Astrocyte (in vitro differentiated cells and primary cell): ENCODE results near the gene TCAF1. TPM values are rescaled to one million over a fixed set of nuclear protein-coding genes. Genes with fewer than 3 reads are reported as not detected.

Source experiments
- DNase-seq: peaks from one replicate; pipeline ENCODE4 v3.0.0-alpha.2; 2010; ENCODE audit warnings: low read depth
- FAIRE-seq: peaks from 2 replicates; lab custom pipeline; 2011; peaks lifted over from hg19 to GRCh38; lab: Jason Lieb, UNC
- H2AFZ ChIP-seq: 2 replicates; pipeline ENCODE4 v1.6.0; 2012; ENCODE audit warnings: low read depth, low read length, inconsistent platforms
- H3K27ac ChIP-seq: 2 replicates; pipeline ENCODE4 v1.5.1; 2011; ENCODE audit warnings: low read depth, low read length, inconsistent platforms
- H3K27me3 ChIP-seq: 2 replicates; pipeline ENCODE4 v1.6.0; 2011; ENCODE audit warnings: low read length, inconsistent platforms; ENCODE audit not compliant: insufficient read depth
- H3K36me3 ChIP-seq: 2 replicates; pipeline ENCODE4 v1.5.1; 2011; ENCODE audit warnings: low read length, inconsistent platforms; ENCODE audit not compliant: insufficient read depth
- H3K4me1 ChIP-seq: 2 replicates; pipeline ENCODE4 v1.5.1; 2011; ENCODE audit warnings: low read length, inconsistent platforms; ENCODE audit not compliant: insufficient read depth
- H3K4me2 ChIP-seq: 2 replicates; pipeline ENCODE4 v1.6.0; 2012; ENCODE audit warnings: low read length, inconsistent platforms
- H3K4me3 ChIP-seq: 2 replicates; pipeline ENCODE4 v1.5.1; 2011; ENCODE audit warnings: low read depth, mild to moderate bottlenecking, low read length, inconsistent platforms; ENCODE audit not compliant: insufficient read depth
- H3K79me2 ChIP-seq: 2 replicates; pipeline ENCODE4 v1.6.0; 2012; ENCODE audit warnings: mild to moderate bottlenecking, low read length, inconsistent platforms; ENCODE audit not compliant: insufficient read depth
- H3K9ac ChIP-seq: 2 replicates; pipeline ENCODE4 v1.6.0; 2012; ENCODE audit warnings: mild to moderate bottlenecking, low read length, inconsistent platforms
- H3K9me3 ChIP-seq: 2 replicates; pipeline ENCODE4 v1.5.1; 2012; ENCODE audit warnings: low read depth, mild to moderate bottlenecking, low read length, inconsistent platforms; ENCODE audit not compliant: insufficient read depth
- H4K20me1 ChIP-seq: 2 replicates; pipeline ENCODE4 v1.6.0; 2012; ENCODE audit warnings: low read length, inconsistent platforms; ENCODE audit not compliant: insufficient read depth
- H3K27ac Mint-ChIP-seq: one replicate; pipeline ENCODE4 v1.8.0; 2021; ENCODE audit warnings: mild to moderate bottlenecking, mixed read lengths; ENCODE audit not compliant: unreplicated experiment
- H3K27me3 Mint-ChIP-seq: one replicate; pipeline ENCODE4 v1.8.0; 2021; ENCODE audit warnings: low read depth, mixed read lengths; ENCODE audit not compliant: unreplicated experiment
- H3K36me3 Mint-ChIP-seq: one replicate; pipeline ENCODE4 v1.8.0; 2021; ENCODE audit warnings: low read depth, mixed read lengths; ENCODE audit not compliant: unreplicated experiment
- H3K4me1 Mint-ChIP-seq: one replicate; pipeline ENCODE4 v1.8.0; 2021; ENCODE audit warnings: low read depth, mixed read lengths; ENCODE audit not compliant: unreplicated experiment
- H3K4me3 Mint-ChIP-seq: one replicate; pipeline ENCODE4 v1.8.0; 2021; ENCODE audit warnings: mild to moderate bottlenecking, moderate library complexity, mixed read lengths; ENCODE audit not compliant: unreplicated experiment
- H3K9me3 Mint-ChIP-seq: one replicate; pipeline ENCODE4 v1.8.0; 2021; ENCODE audit warnings: mild to moderate bottlenecking, mixed read lengths; ENCODE audit not compliant: unreplicated experiment
- CTCF ChIP-seq: IDR thresholded peaks from 2 replicates; pipeline ENCODE4 v1.5.1; 2011; ENCODE audit warnings: low read depth, mild to moderate bottlenecking, inconsistent platforms, low read length, moderate library complexity; ENCODE audit not compliant: insufficient read depth
- EZH2 ChIP-seq: IDR thresholded peaks from 2 replicates; pipeline ENCODE4 v1.6.1; 2012; ENCODE audit warnings: mild to moderate bottlenecking, low read length, inconsistent platforms; ENCODE audit not compliant: insufficient read depth
- total RNA-seq: library from RNA; stranded (reverse); gene quantifications from 2 replicates; pipeline ENCODE4 v1.2.1, GENCODE V29; 2021

TCAF1 gene
- total RNA-seq, 1 donor from 2014 or later: 90.8 TPM

GRCh38 chr7:143850682-143851081 is 51.3 kb downstream of the TCAF1 start:
- H3K4me1 ChIP-seq: no peaks in the 10 kb centered on the region
- Mint-ChIP-seq H3K36me3 (no peaks in the 10 kb centered on the region), H3K9me3 (no peaks in the 10 kb centered on the region), H3K4me1 (no peaks in the 10 kb centered on the region), H3K27ac (no peak overlapping the region), H3K4me3 (no peak overlapping the region), H3K27me3 (no peaks in the 10 kb centered on the region)
- H3K9ac ChIP-seq: no peak overlapping the region
- H3K27ac ChIP-seq: no peak overlapping the region
- H4K20me1 ChIP-seq: no peaks in the 10 kb centered on the region
- H3K79me2 ChIP-seq: no peaks in the 10 kb centered on the region
- H3K27me3 ChIP-seq: no peaks in the 10 kb centered on the region
- FAIRE-seq: no peak
- no peaks in the 10 kb centered on the region for H3K36me3 ChIP-seq
- no peak overlapping the region for H3K4me2 ChIP-seq
- DNase-seq: no peak
- H2AFZ ChIP-seq: no peak overlapping the region
- no peaks in the 10 kb centered on the region for H3K9me3 ChIP-seq
- no peak overlapping the region for H3K4me3 ChIP-seq
- no peak for TF ChIP-seq CTCF
- no peak for TF ChIP-seq EZH2

GRCh38 chr7:143849785-143850479 is 52.0 kb downstream of the TCAF1 start:
- Histone ChIP-seq H3K27me3 (no peaks in the 10 kb centered on the region), H3K4me2 (no peak overlapping the region), H2AFZ (no peak overlapping the region), H4K20me1 (no peaks in the 10 kb centered on the region), H3K4me3 (no peak overlapping the region), H3K36me3 (no peaks in the 10 kb centered on the region), H3K9ac (no peak overlapping the region), H3K27ac (no peak overlapping the region), H3K79me2 (no peaks in the 10 kb centered on the region), H3K9me3 (no peaks in the 10 kb centered on the region), H3K4me1 (no peaks in the 10 kb centered on the region)
- H3K4me3 Mint-ChIP-seq: no peak overlapping the region
- no peaks in the 10 kb centered on the region for H3K9me3 Mint-ChIP-seq
- FAIRE-seq (no peak), DNase-seq (no peak)
- H3K4me1 Mint-ChIP-seq: no peaks in the 10 kb centered on the region
- H3K27me3 Mint-ChIP-seq: no peaks in the 10 kb centered on the region
- TF ChIP-seq CTCF: no peak
- TF ChIP-seq EZH2: no peak
- H3K27ac Mint-ChIP-seq: no peak overlapping the region
- H3K36me3 Mint-ChIP-seq: no peaks in the 10 kb centered on the region

DNA sequence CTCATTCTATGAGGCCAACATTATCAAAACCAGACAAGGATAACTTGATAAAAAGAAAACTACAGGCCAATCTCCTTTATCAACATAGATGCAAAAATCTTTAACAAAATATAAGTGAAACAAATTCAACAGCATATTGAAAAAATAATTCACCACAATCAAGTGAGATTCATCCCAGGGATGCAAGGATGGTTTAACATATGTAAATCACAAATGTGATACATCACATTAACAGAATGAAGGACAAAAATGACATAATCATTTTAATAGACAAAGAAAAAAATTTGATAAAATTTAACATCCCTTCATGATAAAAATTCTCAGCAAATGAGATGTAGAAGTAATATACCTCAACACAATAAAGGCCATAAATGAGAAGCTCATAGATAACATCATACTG is 53.8 kb downstream of the TCAF1 start:
- Mint-ChIP-seq H3K4me3 (no peak overlapping the region), H3K27me3 (no peaks in the 10 kb centered on the region)

More for the DNA sequence above, 53.8 kb downstream of the TCAF1 start:
- Histone ChIP-seq H3K9me3 (no peaks in the 10 kb centered on the region), H3K36me3 (no peaks in the 10 kb centered on the region), H3K4me1 (no peaks in the 10 kb centered on the region), H3K4me2 (no peak overlapping the region), H3K9ac (no peak overlapping the region), H3K27me3 (no peaks in the 10 kb centered on the region), H3K4me3 (no peak overlapping the region), H4K20me1 (no peaks in the 10 kb centered on the region), H2AFZ (no peak overlapping the region), H3K27ac (no peak overlapping the region), H3K79me2 (no peaks in the 10 kb centered on the region)
- FAIRE-seq (no peak), DNase-seq (no peak)
- H3K27ac Mint-ChIP-seq: no peak overlapping the region
- no peaks in the 10 kb centered on the region for H3K4me1 Mint-ChIP-seq
- H3K36me3 Mint-ChIP-seq: no peaks in the 10 kb centered on the region
- no peaks in the 10 kb centered on the region for H3K9me3 Mint-ChIP-seq
- TF ChIP-seq CTCF (no peak), EZH2 (no peak)
